ENCODE data around the gene CHMP4B.
A peak's percentile ranks its signal among the peaks of the same experiment; 100 is the strongest.

The CHMP4B gene

DNA sequence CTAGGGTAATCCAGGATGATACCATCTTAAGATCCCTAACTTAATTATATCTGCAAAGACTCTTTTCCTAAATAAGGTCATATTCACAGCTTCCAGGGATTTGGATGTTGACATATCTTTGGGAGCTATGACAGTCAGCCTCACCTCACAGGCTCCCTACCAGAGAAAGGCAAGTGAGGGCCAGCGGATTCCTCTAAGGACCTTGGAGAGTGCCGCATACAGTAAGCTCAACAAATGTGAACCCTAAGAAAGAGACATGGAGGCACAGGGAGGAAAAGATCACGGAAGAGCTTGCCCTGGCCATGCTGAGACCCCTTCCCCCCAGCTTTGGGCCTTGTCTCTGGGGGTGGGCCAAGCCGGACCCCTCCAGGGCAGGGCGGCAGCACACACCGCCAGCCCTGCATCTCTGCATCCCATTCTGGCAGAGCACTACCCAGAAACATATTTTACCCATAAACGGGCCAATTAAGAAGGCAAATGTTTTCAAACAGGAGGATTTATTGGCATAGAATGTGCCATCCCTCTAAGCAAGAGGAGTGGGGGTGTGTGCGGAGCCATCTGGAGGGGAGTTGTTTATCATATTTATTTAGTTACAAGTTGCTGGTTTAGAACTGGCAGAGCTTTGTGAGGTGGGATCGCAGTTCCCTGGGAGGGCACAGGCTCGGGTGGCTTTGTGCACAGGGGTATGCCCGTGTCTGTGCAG lies 55.4 kb downstream of the CHMP4B start:
- peak; percentile 77 for DNase-seq

DNA sequence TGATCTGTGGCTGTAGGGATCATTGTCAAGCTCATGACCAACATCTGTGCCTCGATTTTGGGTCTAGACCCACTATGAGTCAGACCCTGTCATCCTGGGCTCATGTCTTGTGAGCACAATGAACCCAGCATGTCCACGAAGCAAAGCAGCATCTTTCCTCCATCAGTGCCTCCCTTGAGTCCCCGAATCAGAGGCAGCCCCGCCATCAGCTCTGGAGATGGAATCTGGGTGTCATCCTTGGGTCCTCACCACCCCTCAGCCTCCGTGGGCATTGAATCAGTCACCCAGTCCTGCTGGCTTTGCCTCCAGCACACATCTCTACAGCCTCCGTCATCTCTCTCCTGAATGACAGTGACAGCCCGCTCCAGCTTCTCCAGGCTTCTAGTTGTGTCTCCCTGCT lies 56.9 kb downstream of the CHMP4B start:
- no peak for DNase-seq

DNA sequence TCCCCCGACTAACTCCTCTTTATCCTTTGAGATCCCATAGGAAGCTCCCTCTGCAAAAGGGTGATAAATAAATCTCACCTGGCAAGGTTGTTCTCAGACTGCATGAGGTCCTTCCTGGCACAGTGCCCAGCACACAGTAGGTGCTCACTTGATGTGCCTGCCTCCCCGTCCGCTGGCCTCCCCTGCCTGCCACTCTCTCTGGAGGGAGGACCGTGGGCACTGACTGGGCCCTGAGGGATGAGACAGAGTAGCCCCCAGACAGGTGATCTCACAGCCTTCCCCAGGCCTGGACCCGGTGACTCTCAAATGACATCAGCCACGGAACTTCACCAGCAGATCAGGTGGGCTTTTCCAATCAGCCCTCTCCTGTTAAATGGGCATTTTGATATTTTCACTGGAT lies 57.4 kb downstream of the CHMP4B start:
- DNase-seq = no peak

GRCh38 chr20:33869283-33869682 lies 58.1 kb downstream of the CHMP4B start:
- no peak for DNase-seq

GRCh38 chr20:33871362-33871761 lies 60.2 kb downstream of the CHMP4B start:
- DNase-seq = no peak

GRCh38 chr20:33874129-33874528 lies 63.0 kb downstream of the CHMP4B start:
- no peak for DNase-seq

GRCh38 chr20:33875055-33875454 lies 63.9 kb downstream of the CHMP4B start:
- DNase-seq = no peak

DNA sequence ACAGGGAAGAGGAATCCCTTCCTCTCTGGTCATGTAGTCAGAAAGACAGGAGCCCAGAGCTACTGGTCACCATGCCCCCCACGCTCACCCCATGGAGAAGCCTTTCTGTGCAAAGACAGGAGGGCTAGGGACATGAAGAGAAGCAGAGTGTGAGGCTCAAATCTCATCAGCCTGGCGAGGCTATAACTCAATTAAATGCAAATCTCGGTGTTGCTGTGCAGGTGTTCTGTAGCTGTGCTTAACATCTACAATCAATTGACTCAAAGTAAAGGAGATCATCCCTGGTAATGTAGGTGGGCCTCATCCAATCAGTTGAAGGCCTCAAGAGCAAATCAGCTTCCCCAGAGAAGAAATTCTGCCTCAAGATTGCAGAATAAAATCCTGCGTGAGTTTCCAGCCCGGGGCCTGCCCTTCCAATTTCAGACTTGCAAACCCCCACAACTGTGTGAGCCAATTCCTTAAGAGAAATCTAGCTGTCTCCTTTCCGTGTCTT lies 64.4 kb downstream of the CHMP4B start:
- no peak for DNase-seq

DNA sequence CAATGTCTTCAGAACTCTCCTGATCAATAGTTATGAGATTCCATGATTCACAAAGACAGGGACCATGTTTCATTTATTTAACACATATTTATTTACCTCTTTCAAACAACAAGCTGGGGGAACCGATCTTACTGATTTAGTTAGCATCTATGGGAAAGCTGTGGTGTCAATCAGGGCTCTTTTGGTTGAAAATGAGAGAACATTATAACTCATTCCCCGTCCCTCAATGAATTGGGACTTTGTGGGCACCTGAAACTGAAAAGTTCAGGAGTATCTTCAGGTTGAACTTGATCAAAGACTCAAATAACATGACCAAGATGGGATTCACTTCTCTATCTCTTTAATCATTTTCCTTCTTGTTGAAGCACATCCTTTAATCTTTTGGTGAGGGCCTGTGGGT lies 67.4 kb downstream of the CHMP4B start:
- no peak for DNase-seq

- no peak for DNase-seq
These were observed 69.2 kb downstream of the CHMP4B start for GRCh38 chr20:33880396-33880795.

- no peak for DNase-seq
These were observed 70.8 kb downstream of the CHMP4B start for GRCh38 chr20:33881989-33882388.

DNA sequence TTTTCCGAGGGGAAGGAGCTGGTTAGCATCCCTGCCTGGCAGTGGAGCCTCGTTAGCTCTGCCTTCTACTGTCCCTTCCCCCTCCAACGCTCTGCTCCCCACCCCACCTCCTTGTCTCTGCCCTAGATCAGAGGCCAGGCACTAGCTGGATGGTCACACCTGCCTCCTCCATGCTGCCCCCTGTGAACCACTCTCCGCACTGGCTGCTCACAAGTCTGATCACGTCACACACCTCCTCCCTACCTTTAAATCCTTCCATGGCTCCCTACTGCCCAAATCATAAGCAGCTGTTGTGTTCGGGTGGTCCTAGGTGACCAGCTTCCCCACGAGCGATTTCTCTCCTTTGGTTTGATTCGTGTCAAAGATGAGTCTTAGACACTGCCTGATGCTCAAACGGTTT lies 71.3 kb downstream of the CHMP4B start:
- no peak for DNase-seq

DNA sequence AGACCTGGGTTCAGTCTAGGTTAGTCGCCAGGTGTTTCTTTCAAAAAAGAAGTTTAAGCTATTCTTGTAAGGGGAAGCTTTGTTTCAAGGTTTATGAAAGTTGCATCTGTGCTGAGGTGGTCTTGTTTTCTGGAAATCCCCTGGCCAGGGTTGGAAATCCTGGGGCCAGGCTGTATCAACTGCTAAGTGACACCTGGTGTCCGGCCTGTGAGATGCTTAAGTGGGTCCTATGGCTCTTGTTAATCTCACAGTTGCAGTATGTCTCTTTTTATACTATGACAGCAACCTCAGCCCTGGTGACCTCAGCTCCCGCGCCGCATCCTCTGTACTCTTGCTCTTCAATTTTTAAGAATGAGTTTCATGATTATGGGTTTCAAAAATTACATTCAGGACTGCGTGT lies 72.0 kb downstream of the CHMP4B start:
- no peak for DNase-seq

- DNase-seq = no peak
These were observed 73.5 kb downstream of the CHMP4B start for GRCh38 chr20:33884633-33885032.

- DNase-seq = no peak
These were observed 78.2 kb downstream of the CHMP4B start for GRCh38 chr20:33889312-33889711.

GRCh38 chr20:33890557-33890956 lies 79.4 kb downstream of the CHMP4B start:
- no peak for DNase-seq

- no peak for DNase-seq
These were observed 82.2 kb downstream of the CHMP4B start for GRCh38 chr20:33893314-33893713.

DNA sequence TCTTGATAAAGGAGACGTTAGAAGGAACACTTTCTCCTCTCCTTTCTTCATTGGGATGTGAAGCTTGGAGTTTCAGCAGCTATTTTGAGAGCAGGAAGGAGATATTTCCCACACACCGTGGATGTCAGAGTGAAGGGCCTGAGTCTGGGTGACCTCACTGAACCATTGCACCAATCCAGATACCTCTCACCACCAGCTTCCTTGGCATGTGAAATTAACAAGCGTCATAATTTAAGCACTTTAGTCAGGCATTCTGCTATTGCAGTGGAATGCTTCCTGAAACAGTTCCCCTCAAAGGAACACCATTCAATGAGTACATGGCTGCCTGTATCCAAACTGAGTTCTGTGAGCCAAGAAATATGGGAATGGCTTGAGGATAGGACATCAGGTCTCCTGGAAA lies 83.7 kb downstream of the CHMP4B start:
- DNase-seq = no peak

DNA sequence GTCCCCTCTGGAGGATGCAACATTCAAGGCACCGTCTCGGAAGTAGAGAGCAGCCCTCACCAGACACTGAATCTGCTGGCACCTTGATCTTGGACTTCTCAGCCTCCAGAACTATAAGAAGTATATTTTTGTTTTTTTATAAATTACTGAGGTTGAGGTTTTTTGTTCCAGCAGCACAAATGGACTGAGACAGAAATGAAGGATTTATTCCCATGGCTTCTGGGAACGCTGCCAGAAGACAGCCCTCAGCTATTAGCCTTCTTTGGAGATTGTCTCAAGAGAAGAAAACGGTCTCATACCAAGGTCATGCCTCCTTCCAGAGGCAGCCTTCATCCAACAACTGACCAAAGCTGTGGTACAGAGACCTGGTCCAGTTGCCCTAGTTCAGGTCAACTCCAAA lies 85.4 kb downstream of the CHMP4B start:
- DNase-seq = no peak

DNA sequence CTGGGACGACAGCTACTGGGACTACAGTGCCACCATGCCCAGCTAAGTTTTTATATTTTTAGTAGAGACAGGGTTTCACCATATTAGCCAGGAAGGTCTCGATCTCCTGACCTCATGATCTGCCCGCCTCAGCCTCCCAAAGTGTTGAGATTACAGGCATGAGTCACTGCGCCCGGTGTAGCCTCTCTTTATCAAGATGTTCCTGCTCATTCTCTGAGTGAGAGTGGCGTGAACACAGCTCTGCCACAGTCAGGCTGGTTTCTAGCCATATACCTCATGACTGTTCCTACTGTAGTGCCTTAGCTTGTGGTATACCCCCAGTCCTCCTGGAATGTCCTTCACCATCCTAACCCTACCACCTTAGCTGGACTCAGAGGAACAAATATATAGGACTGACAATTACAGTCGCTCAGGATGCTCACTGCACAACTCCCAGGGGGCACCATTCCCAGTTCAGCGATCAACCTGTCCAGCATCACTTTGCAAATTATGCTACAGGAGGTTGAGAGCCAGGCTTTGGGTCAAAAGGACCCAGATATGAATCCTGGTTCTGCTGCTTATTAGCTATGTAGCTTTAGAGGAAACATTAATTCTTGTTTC lies 86.3 kb downstream of the CHMP4B start:
- no peak for DNase-seq

- no peak for DNase-seq
These were observed 88.0 kb downstream of the CHMP4B start for GRCh38 chr20:33899106-33899505.

DNA sequence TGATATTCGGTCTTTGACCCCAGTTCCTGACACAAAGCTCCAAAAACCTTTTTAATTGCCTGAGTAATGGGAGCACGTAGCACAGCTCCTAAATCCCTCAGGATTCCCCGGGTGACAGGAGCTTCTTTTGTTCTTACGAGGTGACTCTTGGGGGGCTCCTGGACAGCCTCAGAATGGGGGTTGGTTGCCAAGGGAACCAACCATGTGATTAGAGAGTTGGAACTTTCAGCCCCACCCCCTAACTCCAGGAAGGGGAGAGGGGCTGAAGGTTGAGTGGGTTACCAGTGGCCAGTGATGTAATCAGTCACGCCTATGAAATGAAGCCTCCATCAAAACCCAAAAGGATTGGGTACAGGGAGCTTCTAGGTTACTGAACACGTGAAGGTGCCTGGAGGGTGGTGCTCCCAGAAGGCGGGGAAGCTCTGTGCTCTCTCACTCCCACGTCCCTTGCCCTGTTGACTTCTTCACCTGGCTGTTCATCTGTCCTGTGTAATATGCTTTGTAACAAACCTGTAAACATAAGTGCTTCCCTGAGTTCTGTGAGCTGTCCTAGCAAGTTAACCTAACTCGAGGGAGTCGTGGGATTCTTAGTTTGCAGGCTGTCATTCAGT lies 89.5 kb downstream of the CHMP4B start:
- DNase-seq = no peak

DNA sequence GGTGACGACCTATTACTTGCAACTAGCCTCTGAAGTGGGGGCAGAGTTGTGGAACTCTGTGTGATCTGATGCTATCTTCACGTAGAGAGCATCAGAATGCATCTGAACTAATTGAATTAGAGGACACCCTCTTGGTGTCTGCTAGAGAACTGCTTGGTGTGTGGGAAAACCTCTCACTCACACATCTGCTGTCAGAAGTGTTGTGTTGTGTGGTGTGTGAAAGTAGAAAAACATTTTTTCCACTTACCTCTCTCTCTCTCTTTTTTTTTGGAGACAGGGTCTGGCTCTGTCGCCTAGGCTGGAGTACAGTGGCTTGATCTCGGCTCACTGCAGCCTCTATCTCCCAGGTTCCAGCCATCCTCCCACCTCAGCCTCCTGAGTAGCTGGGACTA lies 90.0 kb downstream of the CHMP4B start:
- no peak for DNase-seq

DNA sequence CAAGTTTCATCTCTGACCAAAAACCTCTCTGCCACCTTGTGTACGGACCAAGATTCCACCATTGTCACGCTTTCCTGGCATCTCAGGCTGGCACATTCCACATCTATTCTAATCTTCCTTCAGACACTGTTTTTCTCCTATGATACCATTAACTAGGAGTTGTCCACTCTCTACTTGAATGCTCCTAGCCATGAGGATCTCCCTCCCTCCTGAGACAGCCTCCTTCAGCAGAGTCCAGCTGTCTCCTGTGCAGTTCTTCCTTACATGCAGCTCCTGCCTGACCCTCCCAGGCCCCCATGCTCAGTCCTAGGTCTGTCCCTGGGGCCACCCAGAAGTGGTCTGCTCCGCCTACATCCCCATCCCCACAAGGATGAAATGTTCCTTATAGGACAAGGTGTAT lies 90.9 kb downstream of the CHMP4B start:
- DNase-seq = no peak
